SK-N-SH (cell line): ENCODE measurements around the gene SNU13.

Experiments used
- EP300 ChIP-seq, 2 experiments: IDR thresholded peaks; 2 replicates each; pipeline versions ENCODE4 v1.4.0 to v1.6.1; 2012; ENCODE audit warnings: borderline replicate concordance in 1 of 2, low read depth in 1 of 2, low read length in 1 of 2
- RAD21 ChIP-seq: IDR thresholded peaks from 2 replicates; pipeline ENCODE4 v1.6.1; 2012; ENCODE audit warnings: mild to moderate bottlenecking, low read length
- RCOR1 ChIP-seq: fragments of 150-350 bp; IDR thresholded peaks from 2 replicates; pipeline ENCODE4 v1.6.1; 2017; ENCODE audit warnings: antibody characterized with exemption, low read length
- RXRA ChIP-seq: IDR thresholded peaks from 2 replicates; pipeline ENCODE4 v1.4.0; 2012; ENCODE audit warnings: low read depth, mild to moderate bottlenecking, borderline replicate concordance
- ZBTB33 ChIP-seq: IDR thresholded peaks from 2 replicates; pipeline ENCODE4 v1.4.0; 2012; ENCODE audit warnings: low read depth, borderline replicate concordance
- TF ChIP-seq, protein P1 (sequence below): IDR thresholded peaks from 2 replicates; pipeline ENCODE4 v1.4.0; 2012; ENCODE audit warnings: low read depth
- TF ChIP-seq, protein P2 (sequence below): IDR thresholded peaks from 2 replicates; pipeline ENCODE4; 2012
- TF ChIP-seq, protein P3 (sequence below): fragments of 200-600 bp; sonication (generic); IDR thresholded peaks from 2 replicates; pipeline ENCODE4 v1.6.1; 2017; ENCODE audit warnings: antibody characterized with exemption, mild to moderate bottlenecking, moderate library complexity

DNA sequence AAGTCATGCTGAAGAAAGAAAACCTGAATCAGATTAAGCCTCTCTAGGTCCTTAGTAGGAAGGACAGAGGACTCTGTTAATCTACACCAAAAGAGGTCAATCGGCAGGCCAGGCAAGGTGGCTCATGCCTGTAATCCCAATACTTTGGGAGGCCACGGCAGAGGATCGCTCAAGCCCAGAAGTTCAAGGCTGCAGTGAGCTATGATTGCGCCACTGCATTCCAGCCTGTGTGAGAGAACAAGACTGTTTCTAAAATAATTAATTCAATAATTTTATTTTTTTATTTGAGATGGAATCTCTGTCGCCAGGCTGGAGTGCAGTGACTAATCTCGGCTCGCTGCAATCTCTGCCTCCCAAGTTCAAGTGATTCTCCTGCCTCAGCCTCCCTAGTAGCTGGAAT is 63.1 kb downstream of the SNU13 start:
- TF ChIP-seq RXRA (no peak), ZBTB33 (no peak), EP300 (IDR thresholded peaks at IDR 0.05; ENCODE audit: borderline replicate concordance in 1 of 2, low read depth in 1 of 2, low read length in 1 of 2) (no peak), RAD21 (no peak), RCOR1 (no peak)
- TF ChIP-seq, protein P1, sequence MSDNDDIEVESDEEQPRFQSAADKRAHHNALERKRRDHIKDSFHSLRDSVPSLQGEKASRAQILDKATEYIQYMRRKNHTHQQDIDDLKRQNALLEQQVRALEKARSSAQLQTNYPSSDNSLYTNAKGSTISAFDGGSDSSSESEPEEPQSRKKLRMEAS = no peak
- TF ChIP-seq, protein P2, sequence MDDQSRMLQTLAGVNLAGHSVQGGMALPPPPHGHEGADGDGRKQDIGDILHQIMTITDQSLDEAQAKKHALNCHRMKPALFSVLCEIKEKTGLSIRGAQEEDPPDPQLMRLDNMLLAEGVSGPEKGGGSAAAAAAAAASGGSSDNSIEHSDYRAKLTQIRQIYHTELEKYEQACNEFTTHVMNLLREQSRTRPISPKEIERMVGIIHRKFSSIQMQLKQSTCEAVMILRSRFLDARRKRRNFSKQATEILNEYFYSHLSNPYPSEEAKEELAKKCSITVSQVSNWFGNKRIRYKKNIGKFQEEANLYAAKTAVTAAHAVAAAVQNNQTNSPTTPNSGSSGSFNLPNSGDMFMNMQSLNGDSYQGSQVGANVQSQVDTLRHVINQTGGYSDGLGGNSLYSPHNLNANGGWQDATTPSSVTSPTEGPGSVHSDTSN = no peak
- TF ChIP-seq, protein P3, sequence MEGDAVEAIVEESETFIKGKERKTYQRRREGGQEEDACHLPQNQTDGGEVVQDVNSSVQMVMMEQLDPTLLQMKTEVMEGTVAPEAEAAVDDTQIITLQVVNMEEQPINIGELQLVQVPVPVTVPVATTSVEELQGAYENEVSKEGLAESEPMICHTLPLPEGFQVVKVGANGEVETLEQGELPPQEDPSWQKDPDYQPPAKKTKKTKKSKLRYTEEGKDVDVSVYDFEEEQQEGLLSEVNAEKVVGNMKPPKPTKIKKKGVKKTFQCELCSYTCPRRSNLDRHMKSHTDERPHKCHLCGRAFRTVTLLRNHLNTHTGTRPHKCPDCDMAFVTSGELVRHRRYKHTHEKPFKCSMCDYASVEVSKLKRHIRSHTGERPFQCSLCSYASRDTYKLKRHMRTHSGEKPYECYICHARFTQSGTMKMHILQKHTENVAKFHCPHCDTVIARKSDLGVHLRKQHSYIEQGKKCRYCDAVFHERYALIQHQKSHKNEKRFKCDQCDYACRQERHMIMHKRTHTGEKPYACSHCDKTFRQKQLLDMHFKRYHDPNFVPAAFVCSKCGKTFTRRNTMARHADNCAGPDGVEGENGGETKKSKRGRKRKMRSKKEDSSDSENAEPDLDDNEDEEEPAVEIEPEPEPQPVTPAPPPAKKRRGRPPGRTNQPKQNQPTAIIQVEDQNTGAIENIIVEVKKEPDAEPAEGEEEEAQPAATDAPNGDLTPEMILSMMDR = no peak
